PFSK-1 (cell line): ENCODE data around the gene ADGRF5.

ENCODE experiments used
- FOXP2 ChIP-seq: optimal IDR thresholded peaks from 2 replicates; pipeline ENCODE3; 2011; ENCODE audit warnings: borderline replicate concordance, control low read depth, inconsistent platforms; ENCODE audit not compliant: insufficient read depth; ENCODE audit errors: extremely low read length, extremely low read depth
- POLR2AphosphoS5 ChIP-seq: IDR thresholded peaks from 2 replicates; pipeline ENCODE4 v1.6.1; 2012; ENCODE audit warnings: low read depth, mild to moderate bottlenecking, control low read depth, low read length, moderate library complexity
- REST ChIP-seq, 2 experiments: IDR thresholded peaks; 2 replicates each; pipeline versions ENCODE4 v1.6.1 to v1.8.0; 2011 to 2012; ENCODE audit warnings: low read depth in 2 of 2, low read length in 2 of 2, control low read depth in 1 of 2, inconsistent platforms in 1 of 2, mild to moderate bottlenecking in 1 of 2, moderate library complexity in 1 of 2; ENCODE audit not compliant: insufficient read depth in 1 of 2
- SIN3A ChIP-seq: IDR thresholded peaks from 2 replicates; pipeline ENCODE4 v1.6.1; 2012; ENCODE audit warnings: mild to moderate bottlenecking, low read length, moderate library complexity, borderline replicate concordance; ENCODE audit not compliant: insufficient read depth
- TAF1 ChIP-seq: IDR thresholded peaks from 2 replicates; pipeline ENCODE4 v1.6.1; 2012; ENCODE audit warnings: low read length, control low read depth, borderline replicate concordance; ENCODE audit not compliant: insufficient read depth

ADGRF5 gene

DNA sequence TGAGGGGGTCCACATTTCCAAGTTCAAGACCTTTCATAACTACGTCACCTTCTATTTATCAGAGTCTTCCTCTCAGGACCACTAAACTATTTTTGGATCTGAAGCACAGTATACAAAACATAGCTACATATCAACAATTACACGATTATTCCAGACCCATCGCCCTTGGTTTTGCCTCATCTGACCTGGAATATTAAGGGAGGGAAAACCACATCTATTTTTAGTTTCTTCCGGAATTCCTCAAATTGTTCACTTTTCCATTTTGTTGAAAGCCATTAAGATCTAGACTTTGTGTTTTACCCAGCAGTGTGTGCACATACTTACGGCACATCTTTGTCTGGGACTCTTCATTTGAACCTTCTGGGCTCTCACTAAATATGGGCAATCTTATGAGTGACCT is 12.0 kb upstream of the ADGRF5 start:
- no peak for TF ChIP-seq TAF1
- no peak for TF ChIP-seq FOXP2
- TF ChIP-seq REST (IDR thresholded peaks at IDR 0.05; ENCODE audit: insufficient read depth in 1 of 2, low read depth in 2 of 2, low read length in 2 of 2) = no peak
- TF ChIP-seq SIN3A = no peak
- TF ChIP-seq POLR2AphosphoS5 = no peak

GRCh38 chr6:46932526-46933319 is 11.0 kb upstream of the ADGRF5 start:
- TF ChIP-seq POLR2AphosphoS5 = no peak
- no peak for TF ChIP-seq TAF1
- no peak for TF ChIP-seq FOXP2
- TF ChIP-seq REST (IDR thresholded peaks at IDR 0.05; ENCODE audit: insufficient read depth in 1 of 2, low read depth in 2 of 2, low read length in 2 of 2) = no peak
- no peak for TF ChIP-seq SIN3A

GRCh38 chr6:46931416-46931815 is 9.7 kb upstream of the ADGRF5 start:
- TF ChIP-seq FOXP2 = no peak
- TF ChIP-seq REST (IDR thresholded peaks at IDR 0.05; ENCODE audit: insufficient read depth in 1 of 2, low read depth in 2 of 2, low read length in 2 of 2) = no peak
- TF ChIP-seq POLR2AphosphoS5 = no peak
- no peak for TF ChIP-seq TAF1
- TF ChIP-seq SIN3A = no peak

DNA sequence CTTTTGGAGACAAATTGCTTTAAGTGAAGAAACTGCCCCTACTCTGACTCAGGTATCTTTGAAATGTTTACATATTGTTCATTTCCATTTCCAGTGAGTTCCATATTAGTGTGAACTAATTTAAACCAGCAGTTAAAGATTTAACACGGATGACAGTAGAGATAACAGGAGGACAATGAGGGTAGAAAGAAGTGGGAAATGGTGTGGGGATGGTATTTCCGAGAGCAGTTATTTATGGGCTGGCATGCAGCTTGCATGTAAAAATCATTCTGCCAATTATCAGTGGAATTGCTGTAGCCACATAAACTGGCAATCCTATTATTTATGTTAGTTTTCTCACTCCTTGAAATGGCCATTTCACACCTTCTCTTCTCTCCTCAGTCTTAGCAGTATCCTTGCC is 8.6 kb upstream of the ADGRF5 start:
- TF ChIP-seq POLR2AphosphoS5 (no peak), REST (IDR thresholded peaks at IDR 0.05; ENCODE audit: insufficient read depth in 1 of 2, low read depth in 2 of 2, low read length in 2 of 2) (no peak), FOXP2 (no peak), TAF1 (no peak), SIN3A (no peak)

DNA sequence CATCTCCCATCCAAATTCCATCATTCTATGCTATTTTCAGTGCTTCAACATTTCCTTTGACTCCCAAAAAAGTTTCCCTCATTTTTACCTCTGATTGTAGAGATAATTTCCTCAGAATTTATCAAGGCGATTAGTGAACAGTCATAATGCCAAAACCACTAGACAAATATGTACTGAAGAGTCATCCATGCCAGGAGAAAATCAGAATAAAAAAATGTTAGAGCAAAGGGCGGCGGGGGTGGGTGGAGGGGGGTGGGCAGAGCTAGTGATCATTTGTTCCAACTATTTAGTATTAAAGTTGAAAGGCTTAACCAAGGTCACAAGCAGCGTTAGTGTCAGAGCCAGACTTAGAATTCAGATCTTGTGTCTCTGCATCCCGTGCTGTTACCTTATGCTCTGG is 5.3 kb upstream of the ADGRF5 start:
- TF ChIP-seq POLR2AphosphoS5 = no peak
- no peak for TF ChIP-seq REST (IDR thresholded peaks at IDR 0.05; ENCODE audit: insufficient read depth in 1 of 2, low read depth in 2 of 2, low read length in 2 of 2)
- no peak for TF ChIP-seq FOXP2
- no peak for TF ChIP-seq SIN3A
- TF ChIP-seq TAF1 = no peak
